ENCODE results near the gene ZNF689.

ZNF689 gene

GRCh38 chr16:30559690-30560089 is 50.5 kb downstream of the ZNF689 start:
- DNase-seq = no peak

- no peak for DNase-seq
Measured at GRCh38 chr16:30558789-30559377, 51.3 kb downstream of the ZNF689 start.

DNA sequence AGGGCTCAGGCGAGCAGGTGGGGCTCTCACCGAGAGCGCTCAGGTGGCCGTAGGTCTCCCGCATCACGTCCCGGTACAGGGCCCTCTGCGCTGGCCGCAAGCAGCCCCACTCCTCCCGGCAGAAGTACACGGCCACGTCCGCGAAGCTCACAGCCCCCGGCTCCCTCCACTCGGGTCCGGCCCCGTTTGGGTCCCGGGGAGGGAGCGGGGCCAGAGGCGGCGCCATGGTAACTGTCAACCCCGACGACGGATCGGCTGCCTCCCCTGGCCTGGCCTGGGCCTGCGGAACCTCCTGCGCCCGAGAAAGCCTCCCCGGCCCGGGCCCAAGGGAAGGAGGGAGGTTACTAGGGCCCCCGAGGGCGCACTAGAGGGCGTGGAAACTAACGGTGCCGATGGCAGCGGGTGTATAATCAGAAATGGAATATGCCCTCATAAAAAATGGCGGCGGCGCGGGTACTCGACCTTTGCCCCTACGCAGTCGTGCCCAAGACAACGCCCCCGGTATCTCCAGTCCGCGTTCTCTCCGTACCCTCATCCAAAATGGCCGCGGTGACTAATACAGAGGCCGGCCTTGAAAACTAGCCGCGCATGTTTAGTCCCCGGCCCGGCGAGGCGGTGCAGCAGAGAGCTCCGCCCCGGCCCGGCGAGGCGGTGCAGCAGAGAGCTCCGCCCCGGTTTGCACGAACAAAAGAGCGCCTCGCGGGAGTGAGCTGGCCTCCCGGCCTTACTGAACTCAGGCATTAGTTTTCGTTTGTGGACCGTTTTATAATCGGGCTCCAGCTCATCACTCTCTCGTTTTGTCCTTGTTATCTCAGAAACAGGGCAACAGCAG is 52.0 kb downstream of the ZNF689 start, which contains the start of gene ZNF764:
Gene ZNF764, minus strand, starts transcription at position 418 of the 832 bp plus-strand sequence. Its CDS starts 192 bp downstream, at position 226.
- DNase-seq = peak; percentile 87 to 94 (median 91)

GRCh38 chr16:30557707-30557956 is 52.6 kb downstream of the ZNF689 start:
- no peak for DNase-seq

GRCh38 chr16:30556125-30556473 is 54.1 kb downstream of the ZNF689 start:
- DNase-seq = no peak

- no peak for DNase-seq
Measured at GRCh38 chr16:30555315-30556124, 54.7 kb downstream of the ZNF689 start.

DNA sequence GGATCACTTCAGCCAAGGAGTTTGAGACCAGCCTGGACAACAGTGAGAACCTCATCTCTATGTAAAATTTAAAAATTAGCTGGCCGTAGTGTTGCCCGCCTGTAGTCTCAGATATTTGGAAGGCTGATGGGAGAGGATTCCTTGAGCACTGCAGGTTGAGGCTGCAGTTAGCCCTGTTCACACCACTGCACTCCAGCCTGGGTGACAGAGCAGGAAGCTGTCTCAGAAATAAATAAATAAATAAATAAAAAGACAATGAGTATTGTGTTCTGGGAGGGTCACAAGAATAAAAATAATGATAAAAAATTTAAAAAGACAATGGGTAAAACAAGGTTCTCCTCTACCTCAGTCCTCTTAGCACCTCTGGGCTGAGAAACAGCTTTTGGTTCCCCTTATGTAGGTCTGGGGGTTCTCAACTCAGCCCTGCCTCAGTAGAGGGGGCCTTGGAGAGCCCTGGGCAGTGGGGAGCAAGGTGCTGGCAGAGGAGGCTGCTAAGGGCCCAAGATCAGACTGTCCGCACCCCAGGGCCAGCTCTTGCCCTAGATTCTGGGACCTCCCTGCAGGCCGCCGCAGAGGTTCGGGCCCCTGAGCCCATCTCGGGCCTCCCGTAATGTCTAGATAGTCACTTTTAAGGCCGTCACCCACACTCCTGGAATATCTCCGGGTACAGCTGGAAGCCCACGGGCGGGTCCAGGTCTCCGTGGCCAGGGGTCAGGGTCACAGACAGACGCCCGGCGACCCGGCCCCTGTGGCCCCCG is 55.5 kb downstream of the ZNF689 start:
- no peak for DNase-seq

GRCh38 chr16:30553393-30553899 is 56.7 kb downstream of the ZNF689 start:
- DNase-seq = no peak

DNA sequence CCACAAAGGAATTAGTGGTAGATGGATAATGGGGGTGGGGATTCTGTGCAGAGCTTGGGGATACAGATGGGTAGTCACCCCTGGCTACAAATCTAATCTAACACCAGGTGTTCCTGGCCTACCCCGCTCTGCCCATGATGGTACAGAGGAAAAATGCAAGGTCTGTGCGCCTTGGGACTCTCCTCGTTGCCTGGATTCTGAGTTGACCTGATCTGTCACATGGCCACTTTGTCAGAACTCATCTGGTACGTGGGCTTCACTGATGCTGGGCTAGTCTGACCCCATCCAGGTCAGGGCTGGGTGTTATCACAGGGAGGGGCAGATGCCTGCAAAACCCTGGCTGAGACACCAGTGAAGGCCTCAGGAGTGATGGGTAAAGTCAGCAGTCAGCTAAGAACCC is 57.2 kb downstream of the ZNF689 start:
- no peak for DNase-seq
